ENCODE measurements around the gene DAB1.

DAB1 gene

DNA sequence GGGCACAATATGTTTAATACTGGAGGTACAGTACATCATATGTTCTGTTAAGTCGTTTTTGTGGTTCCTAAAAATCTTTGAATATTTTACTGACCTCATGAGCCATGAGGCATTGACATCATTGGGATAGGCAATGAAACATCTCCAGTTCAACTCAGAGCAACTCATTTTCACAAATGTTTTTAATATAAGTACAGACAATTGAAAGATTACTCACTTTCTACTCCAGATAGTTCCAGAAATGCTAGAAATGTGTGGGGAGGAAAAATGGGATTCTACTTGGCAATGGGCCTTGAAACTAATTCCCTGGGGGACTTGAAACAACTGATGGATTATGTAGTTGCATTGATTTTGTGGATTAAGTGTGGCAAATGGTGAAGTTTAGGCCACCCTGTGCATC is 450.9 kb downstream of the DAB1 start:
- H3K4me1 ChIP-seq (ENCODE audit: control extremely low read depth in 1 of 4, control insufficient read depth in 4 of 4, insufficient read depth in 4 of 4, low read length in 3 of 4): no peaks in the 10 kb centered on the region
- H3K4me3 ChIP-seq (ENCODE audit: control insufficient read depth in 1 of 7, extremely low read depth in 1 of 7, insufficient read depth in 4 of 7, low read depth in 2 of 7, low read length in 6 of 7): no peak overlapping the region
- peaks cover 0 to 3% (median 0%) of the 10 kb centered on the region in 5 experiments for H3K27me3 ChIP-seq (replicated peaks in 2 of 5; ENCODE audit: control insufficient read depth in 4 of 5, insufficient read depth in 5 of 5, low read length in 4 of 5)
- H3K36me3 ChIP-seq (ENCODE audit: control insufficient read depth in 4 of 4, insufficient read depth in 4 of 4, low read length in 3 of 4): no peaks in the 10 kb centered on the region
- no peak for DNase-seq
- H3K27ac ChIP-seq (ENCODE audit: insufficient read depth in 1 of 2, low read depth in 1 of 2, low read length in 2 of 2, poor library complexity in 1 of 2, severe bottlenecking in 2 of 2): no peak overlapping the region
- ChIA-PET CTCF (no interaction called here), POLR2A (no interaction called here)
- peaks cover 0 to 2% (median 0%) of the 10 kb centered on the region in 5 experiments for H3K9me3 ChIP-seq (ENCODE audit: control extremely low read depth in 1 of 5, control insufficient read depth in 4 of 5, insufficient read depth in 2 of 5, low read depth in 1 of 5, low read length in 4 of 5)
- WGBS (ENCODE audit: insufficient coverage): no CpG with 5 or more reads among the region's 1 CpG

DNA sequence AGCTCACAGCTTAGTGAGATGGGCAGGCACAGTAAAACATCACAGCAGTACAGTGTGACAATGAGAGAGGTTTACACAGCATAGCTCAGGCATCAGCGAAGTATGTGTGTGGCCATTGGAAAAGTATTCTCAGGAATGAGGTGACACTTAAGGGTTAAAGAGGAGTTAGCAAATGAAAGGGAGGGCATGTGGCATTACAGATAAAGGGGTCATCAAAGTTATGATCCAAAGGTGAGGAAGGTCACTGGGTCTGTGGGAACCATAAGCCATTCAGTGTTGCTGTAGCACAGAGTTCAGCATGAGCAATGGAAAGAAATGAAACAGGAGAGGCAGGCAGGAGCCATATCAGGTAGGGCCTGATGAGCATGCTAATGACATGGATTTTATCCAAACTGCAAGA is 453.6 kb downstream of the DAB1 start:
- DNase-seq: no peak
- Histone ChIP-seq H3K27ac (ENCODE audit: insufficient read depth in 1 of 2, low read depth in 1 of 2, low read length in 2 of 2, poor library complexity in 1 of 2, severe bottlenecking in 2 of 2) (no peak overlapping the region), H3K36me3 (ENCODE audit: control insufficient read depth in 4 of 4, insufficient read depth in 4 of 4, low read length in 3 of 4) (no peaks in the 10 kb centered on the region), H3K27me3 (replicated peaks in 2 of 5; ENCODE audit: control insufficient read depth in 4 of 5, insufficient read depth in 5 of 5, low read length in 4 of 5) (peaks cover 0 to 3% (median 0%) of the 10 kb centered on the region in 5 experiments), H3K4me3 (ENCODE audit: control insufficient read depth in 1 of 7, extremely low read depth in 1 of 7, insufficient read depth in 4 of 7, low read depth in 2 of 7, low read length in 6 of 7) (no peak overlapping the region), H3K9me3 (ENCODE audit: control extremely low read depth in 1 of 5, control insufficient read depth in 4 of 5, insufficient read depth in 2 of 5, low read depth in 1 of 5, low read length in 4 of 5) (peaks cover 0 to 2% (median 0%) of the 10 kb centered on the region in 5 experiments), H3K4me1 (ENCODE audit: control extremely low read depth in 1 of 4, control insufficient read depth in 4 of 4, insufficient read depth in 4 of 4, low read length in 3 of 4) (no peaks in the 10 kb centered on the region)
- ChIA-PET POLR2A (no interaction called here), CTCF (no interaction called here)
- 100% methylated on average over 1 of the region's 1 CpG for WGBS (ENCODE audit: insufficient coverage)

DNA sequence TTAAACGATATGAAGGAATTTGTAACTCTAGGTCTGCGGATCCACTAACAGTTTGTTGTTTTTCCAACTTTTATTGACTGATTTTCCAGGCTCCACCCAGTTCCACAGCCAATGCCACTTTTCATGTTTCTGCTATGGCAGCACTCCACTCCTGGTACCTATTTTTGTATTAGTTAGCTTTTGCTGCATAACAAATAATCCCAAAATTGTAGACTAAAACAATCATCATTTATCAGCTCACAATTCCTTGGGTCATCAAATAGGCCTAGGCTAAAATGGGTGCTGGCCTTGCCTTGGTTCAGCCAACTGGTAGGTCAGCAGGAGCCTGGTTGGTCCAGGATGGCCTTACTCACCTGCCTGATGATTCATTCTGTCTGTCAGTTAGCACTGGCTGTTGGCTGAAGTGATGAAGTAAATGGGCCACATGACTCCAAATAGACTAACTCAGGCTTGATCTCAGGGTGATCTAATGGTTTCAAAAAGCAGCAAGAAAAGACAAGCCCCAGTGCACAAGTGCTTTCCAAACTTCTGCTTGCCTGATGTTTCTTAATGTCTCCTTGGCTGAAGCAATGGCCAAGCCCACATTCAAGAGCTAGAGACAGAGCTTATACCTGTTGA is 454.9 kb downstream of the DAB1 start:
- POLR2A ChIA-PET: no interaction called here
- no peak overlapping the region for H3K27ac ChIP-seq (ENCODE audit: insufficient read depth in 1 of 2, low read depth in 1 of 2, low read length in 2 of 2, poor library complexity in 1 of 2, severe bottlenecking in 2 of 2)
- CTCF ChIA-PET: no interaction called here
- H3K4me1 ChIP-seq (ENCODE audit: control extremely low read depth in 1 of 4, control insufficient read depth in 4 of 4, insufficient read depth in 4 of 4, low read length in 3 of 4): no peaks in the 10 kb centered on the region
- H3K4me3 ChIP-seq (ENCODE audit: control insufficient read depth in 1 of 7, extremely low read depth in 1 of 7, insufficient read depth in 4 of 7, low read depth in 2 of 7, low read length in 6 of 7): no peak overlapping the region
- H3K9me3 ChIP-seq (ENCODE audit: control extremely low read depth in 1 of 5, control insufficient read depth in 4 of 5, insufficient read depth in 2 of 5, low read depth in 1 of 5, low read length in 4 of 5): peaks cover 0 to 2% (median 0%) of the 10 kb centered on the region in 5 experiments
- H3K27me3 ChIP-seq (replicated peaks in 2 of 5; ENCODE audit: control insufficient read depth in 4 of 5, insufficient read depth in 5 of 5, low read length in 4 of 5): peaks cover 0 to 3% (median 0%) of the 10 kb centered on the region in 5 experiments
- H3K36me3 ChIP-seq (ENCODE audit: control insufficient read depth in 4 of 4, insufficient read depth in 4 of 4, low read length in 3 of 4): no peaks in the 10 kb centered on the region
- DNase-seq: no peak
- 100% methylated on average over 2 of the region's 2 CpGs for WGBS (ENCODE audit: insufficient coverage)

DNA sequence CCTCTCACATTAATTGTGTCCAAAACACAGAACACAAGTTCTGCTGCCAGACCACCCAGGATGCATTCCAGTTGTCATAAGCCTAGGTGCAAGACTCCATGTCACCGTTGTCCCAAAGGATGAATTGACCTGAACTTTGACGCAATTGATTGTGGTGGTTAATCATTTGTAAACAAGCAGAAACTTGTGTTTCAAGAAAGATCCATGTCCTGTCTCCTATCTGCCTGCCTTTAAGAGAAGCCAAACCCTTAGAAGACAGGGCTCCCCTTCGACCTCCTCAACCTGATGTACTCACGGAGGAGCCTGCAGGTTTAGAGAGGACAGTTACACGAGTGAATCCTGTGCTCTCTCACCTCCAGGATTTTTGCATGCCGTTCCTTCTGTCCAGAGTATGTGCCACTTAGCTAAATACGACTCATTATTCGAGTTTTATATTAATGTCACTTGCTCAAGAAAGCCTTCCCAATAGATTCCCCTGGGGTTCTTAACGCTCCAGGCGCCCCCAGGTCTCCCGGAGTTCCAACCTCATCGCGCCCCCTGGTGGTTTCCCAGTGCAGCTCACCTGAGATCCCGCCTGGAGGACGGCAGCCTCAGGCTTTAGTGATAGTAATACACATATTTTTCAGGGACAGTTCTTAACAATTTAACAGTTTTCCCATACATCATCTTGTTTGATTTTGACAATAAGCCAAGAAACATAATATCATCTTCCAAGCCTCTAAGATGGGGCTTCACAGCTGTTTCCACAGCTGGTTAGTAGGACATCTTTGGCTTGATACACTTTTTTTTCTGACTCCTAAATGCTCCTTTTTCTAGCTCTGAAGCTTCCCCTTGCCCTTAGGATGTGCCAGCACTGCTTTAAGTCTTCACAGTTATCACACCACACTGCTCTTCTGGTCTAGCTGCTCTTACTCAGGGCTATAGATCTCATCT is 455.7 kb downstream of the DAB1 start:
- ChIA-PET POLR2A (no interaction called here), CTCF (interaction anchor here (0.9 kb wide), 1 partner anchor 136 kb away, joined by 3 read pairs; no protein-coding TSS in a partner anchor)
- DNase-seq: no peak
- Histone ChIP-seq H3K27me3 (replicated peaks in 2 of 5; ENCODE audit: control insufficient read depth in 4 of 5, insufficient read depth in 5 of 5, low read length in 4 of 5) (peaks cover 0 to 3% (median 0%) of the 10 kb centered on the region in 5 experiments), H3K27ac (ENCODE audit: insufficient read depth in 1 of 2, low read depth in 1 of 2, low read length in 2 of 2, poor library complexity in 1 of 2, severe bottlenecking in 2 of 2) (no peak overlapping the region), H3K9me3 (ENCODE audit: control extremely low read depth in 1 of 5, control insufficient read depth in 4 of 5, insufficient read depth in 2 of 5, low read depth in 1 of 5, low read length in 4 of 5) (peaks cover 0 to 2% (median 0%) of the 10 kb centered on the region in 5 experiments), H3K4me1 (ENCODE audit: control extremely low read depth in 1 of 4, control insufficient read depth in 4 of 4, insufficient read depth in 4 of 4, low read length in 3 of 4) (no peaks in the 10 kb centered on the region), H3K36me3 (ENCODE audit: control insufficient read depth in 4 of 4, insufficient read depth in 4 of 4, low read length in 3 of 4) (no peaks in the 10 kb centered on the region), H3K4me3 (ENCODE audit: control insufficient read depth in 1 of 7, extremely low read depth in 1 of 7, insufficient read depth in 4 of 7, low read depth in 2 of 7, low read length in 6 of 7) (no peak overlapping the region)
- 67% methylated on average over 10 of the region's 15 CpGs for WGBS (ENCODE audit: insufficient coverage)

DNA sequence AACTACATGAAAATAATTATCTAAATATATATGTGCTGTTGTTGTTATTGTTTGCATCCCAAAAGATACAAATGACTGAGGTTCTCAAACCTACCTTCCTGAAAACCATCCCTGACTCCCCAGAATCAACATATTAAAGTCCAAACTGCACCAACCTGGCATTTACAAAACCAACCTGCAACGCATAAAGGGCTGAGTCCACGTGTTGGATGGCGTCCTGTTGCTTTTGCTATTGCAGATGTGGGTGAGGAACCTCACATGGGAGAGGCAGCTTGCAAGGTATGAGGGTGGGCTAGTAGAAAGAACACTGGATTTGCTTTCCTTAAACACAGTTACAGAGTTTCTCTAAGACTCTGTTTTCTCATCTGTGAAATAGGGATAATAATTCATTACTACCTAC is 456.5 kb downstream of the DAB1 start:
- Histone ChIP-seq H3K27me3 (replicated peaks in 2 of 5; ENCODE audit: control insufficient read depth in 4 of 5, insufficient read depth in 5 of 5, low read length in 4 of 5) (peaks cover 0 to 3% (median 0%) of the 10 kb centered on the region in 5 experiments), H3K9me3 (ENCODE audit: control extremely low read depth in 1 of 5, control insufficient read depth in 4 of 5, insufficient read depth in 2 of 5, low read depth in 1 of 5, low read length in 4 of 5) (peaks cover 0 to 2% (median 0%) of the 10 kb centered on the region in 5 experiments), H3K27ac (ENCODE audit: insufficient read depth in 1 of 2, low read depth in 1 of 2, low read length in 2 of 2, poor library complexity in 1 of 2, severe bottlenecking in 2 of 2) (no peak overlapping the region), H3K36me3 (ENCODE audit: control insufficient read depth in 4 of 4, insufficient read depth in 4 of 4, low read length in 3 of 4) (no peaks in the 10 kb centered on the region), H3K4me1 (ENCODE audit: control extremely low read depth in 1 of 4, control insufficient read depth in 4 of 4, insufficient read depth in 4 of 4, low read length in 3 of 4) (no peaks in the 10 kb centered on the region), H3K4me3 (ENCODE audit: control insufficient read depth in 1 of 7, extremely low read depth in 1 of 7, insufficient read depth in 4 of 7, low read depth in 2 of 7, low read length in 6 of 7) (no peak overlapping the region)
- WGBS (ENCODE audit: insufficient coverage): 67% methylated on average over 3 of the region's 3 CpGs
- ChIA-PET POLR2A (no interaction called here), CTCF (no interaction called here)
- DNase-seq: no peak

DNA sequence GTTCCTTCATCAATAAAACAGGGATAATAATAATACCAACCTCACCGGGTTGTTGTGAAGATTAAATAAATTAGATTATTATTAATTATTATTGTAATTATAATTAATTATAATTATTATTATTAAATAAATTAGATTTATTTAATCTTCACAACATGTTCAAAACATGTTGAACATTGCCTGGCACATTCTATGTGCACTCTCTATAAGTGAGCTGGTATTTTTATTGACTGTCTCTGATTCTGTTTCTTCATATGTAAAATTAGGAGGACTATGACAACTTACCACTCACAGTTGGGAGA is 457.2 kb downstream of the DAB1 start:
- H3K4me1 ChIP-seq (ENCODE audit: control extremely low read depth in 1 of 4, control insufficient read depth in 4 of 4, insufficient read depth in 4 of 4, low read length in 3 of 4): no peaks in the 10 kb centered on the region
- H3K27ac ChIP-seq (ENCODE audit: insufficient read depth in 1 of 2, low read depth in 1 of 2, low read length in 2 of 2, poor library complexity in 1 of 2, severe bottlenecking in 2 of 2): no peak overlapping the region
- peaks cover 0 to 3% (median 0%) of the 10 kb centered on the region in 5 experiments for H3K27me3 ChIP-seq (replicated peaks in 2 of 5; ENCODE audit: control insufficient read depth in 4 of 5, insufficient read depth in 5 of 5, low read length in 4 of 5)
- WGBS (ENCODE audit: insufficient coverage): no CpG with 5 or more reads among the region's 1 CpG
- H3K4me3 ChIP-seq (ENCODE audit: control insufficient read depth in 1 of 7, extremely low read depth in 1 of 7, insufficient read depth in 4 of 7, low read depth in 2 of 7, low read length in 6 of 7): no peak overlapping the region
- no peak for DNase-seq
- H3K9me3 ChIP-seq (ENCODE audit: control extremely low read depth in 1 of 5, control insufficient read depth in 4 of 5, insufficient read depth in 2 of 5, low read depth in 1 of 5, low read length in 4 of 5): peaks cover 0 to 2% (median 0%) of the 10 kb centered on the region in 5 experiments
- POLR2A ChIA-PET: no interaction called here
- CTCF ChIA-PET: interaction anchor here (0.6 kb wide), 1 partner anchor 731 kb away, joined by 3 read pairs; no protein-coding TSS in a partner anchor
- no peaks in the 10 kb centered on the region for H3K36me3 ChIP-seq (ENCODE audit: control insufficient read depth in 4 of 4, insufficient read depth in 4 of 4, low read length in 3 of 4)
